ENCODE results near the gene CDH12. TPM values are rescaled to one million over a fixed set of nuclear protein-coding genes. Genes with fewer than 3 reads are reported as not detected.

The CDH12 gene
- total RNA-seq, 1 experiment from 2014 or later: not detected

GRCh38 chr5:22678886-22679285 is 174.3 kb downstream of the CDH12 start:
- Histone ChIP-seq H2BK20ac (ENCODE audit: low read depth, low read length, poor library complexity, severe bottlenecking) (no peak overlapping the region), H2AK5ac (ENCODE audit: insufficient read length, low read length) (no peak overlapping the region)

More at GRCh38 chr5:22678886-22679285, 174.3 kb downstream of the CDH12 start:
- no peaks in the 10 kb centered on the region for H3K27me3 ChIP-seq (ENCODE audit: insufficient read depth, low read length)
- no peaks in the 10 kb centered on the region for H3K23me2 ChIP-seq (ENCODE audit: insufficient read length, low read depth, low read length, poor library complexity, severe bottlenecking)
- no peak for TF ChIP-seq CTCF (conservative IDR thresholded peaks at IDR 0.05)
- Mint-ChIP-seq H3K4me1 (no peaks in the 10 kb centered on the region; a peak in 1 of 4 replicates), H3K4me3 (no peak overlapping the region), H3K27ac (no peak overlapping the region), H3K9me3 (peaks cover 17% of the 10 kb centered on the region in 2 experiments), H3K36me3 (ENCODE audit: insufficient read depth in 1 of 3, low read depth in 3 of 3) (peaks cover 16 to 19% (median 17%) of the 10 kb centered on the region in 3 experiments), H3K27me3 (ENCODE audit: low read depth) (no peaks in the 10 kb centered on the region)
- no peak overlapping the region for H2BK120ac ChIP-seq (ENCODE audit: low read depth, low read length, poor library complexity, severe bottlenecking)
- no peak overlapping the region for H3K27ac ChIP-seq (ENCODE audit: insufficient read length, low read depth, low read length)
- H3K4ac ChIP-seq (ENCODE audit: low read depth, low read length): no peak overlapping the region
- no peak overlapping the region for H4K8ac ChIP-seq (replicated peaks; ENCODE audit: insufficient read length, low read depth, low read length)
- H2AFZ ChIP-seq (ENCODE audit: low read length): no peak overlapping the region
- no peak overlapping the region for H3K18ac ChIP-seq (ENCODE audit: insufficient read length, low read depth, low read length)
- no peak overlapping the region for H3K23ac ChIP-seq (ENCODE audit: insufficient read length, low read depth, low read length)
- no peaks in the 10 kb centered on the region for H3K79me2 ChIP-seq (ENCODE audit: insufficient read depth, low read length)
- no peaks in the 10 kb centered on the region for H3K4me1 ChIP-seq (ENCODE audit: insufficient read depth, low read length)
- H3K9me3 ChIP-seq (ENCODE audit: control insufficient read depth, low read depth, low read length): no peaks in the 10 kb centered on the region
- H2BK5ac ChIP-seq (ENCODE audit: insufficient read length, low read length): no peak overlapping the region
- H3K9ac ChIP-seq (ENCODE audit: extremely low read depth, insufficient read length, low read length): no peak overlapping the region
- H3T11ph ChIP-seq (ENCODE audit: low read length): no peak overlapping the region
- H3K4me2 ChIP-seq (ENCODE audit: insufficient read depth, insufficient read length, low read length): no peak overlapping the region
- H2BK15ac ChIP-seq (ENCODE audit: low read depth, low read length): no peak overlapping the region
- H2BK12ac ChIP-seq (ENCODE audit: insufficient read length, low read depth, low read length): no peak overlapping the region
- no peak for DNase-seq
- H3K79me1 ChIP-seq (ENCODE audit: insufficient read depth, low read depth, low read length, poor library complexity, severe bottlenecking): no peaks in the 10 kb centered on the region
- no CpG with 5 or more reads among the region's 3 CpGs for WGBS (ENCODE audit: extremely low coverage, insufficient read length, low lambda C conversion rate)
- no peaks in the 10 kb centered on the region for H4K20me1 ChIP-seq (ENCODE audit: control insufficient read depth, insufficient read depth, insufficient read length)
- H3K56ac ChIP-seq (ENCODE audit: insufficient read length, low read depth, low read length): no peak overlapping the region
- H3K14ac ChIP-seq (ENCODE audit: insufficient read depth, low read length): no peak overlapping the region
- no peak overlapping the region for H4K91ac ChIP-seq (ENCODE audit: insufficient read length, low read depth, low read length)
- no peak overlapping the region for H4K5ac ChIP-seq (ENCODE audit: insufficient read length, low read depth, low read length)
